NK-92 (cell line): ENCODE data around the gene CCDC85B.

Source experiments
- DNase-seq: peaks from one replicate; lab custom pipeline; 2025; ENCODE audit not compliant: unreplicated experiment; lab: John Stamatoyannopoulos, UW

CCDC85B gene

DNA sequence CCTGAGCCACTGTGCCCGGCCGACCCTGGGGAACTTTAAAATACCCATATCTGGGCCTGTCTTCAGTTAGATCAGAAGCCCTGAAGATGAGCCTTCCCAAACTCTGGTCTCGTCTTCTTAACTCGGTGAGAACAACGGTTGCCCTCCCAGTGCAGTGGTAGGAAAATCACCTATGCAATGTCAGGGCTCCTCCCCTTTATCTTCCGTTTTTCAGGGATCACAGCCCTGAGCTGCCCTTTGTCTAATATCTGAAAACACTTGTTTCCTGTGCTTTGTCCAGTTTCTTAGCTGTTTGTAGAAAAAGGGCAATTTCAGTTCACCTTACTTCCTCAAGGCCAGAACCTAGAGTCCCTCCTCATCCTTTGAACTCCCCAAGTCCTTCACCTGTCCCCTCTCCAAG lies 38.2 kb downstream of the CCDC85B start:
- no peak for DNase-seq

- DNase-seq, result no peak
Observed at GRCh38 chr11:65931773-65932557, 41.5 kb downstream of the CCDC85B start.

DNA sequence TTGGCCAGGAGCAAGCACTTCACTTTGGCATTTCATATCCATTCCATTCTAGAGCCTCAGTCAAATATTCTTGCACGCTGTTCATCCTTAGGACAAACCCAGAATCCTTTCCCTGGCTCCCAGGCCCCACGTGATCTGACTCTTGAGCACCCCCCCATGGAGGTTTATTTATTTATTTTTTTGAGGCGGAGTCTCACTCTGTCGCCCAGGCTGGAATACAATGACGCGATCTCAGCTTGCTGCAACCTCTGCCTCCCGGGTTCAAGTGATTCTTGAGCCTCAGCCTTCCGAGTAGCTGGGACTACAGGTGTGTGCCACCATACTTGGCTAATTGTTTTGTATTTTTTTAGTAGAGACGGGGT lies 42.1 kb downstream of the CCDC85B start:
- no peak for DNase-seq

DNA sequence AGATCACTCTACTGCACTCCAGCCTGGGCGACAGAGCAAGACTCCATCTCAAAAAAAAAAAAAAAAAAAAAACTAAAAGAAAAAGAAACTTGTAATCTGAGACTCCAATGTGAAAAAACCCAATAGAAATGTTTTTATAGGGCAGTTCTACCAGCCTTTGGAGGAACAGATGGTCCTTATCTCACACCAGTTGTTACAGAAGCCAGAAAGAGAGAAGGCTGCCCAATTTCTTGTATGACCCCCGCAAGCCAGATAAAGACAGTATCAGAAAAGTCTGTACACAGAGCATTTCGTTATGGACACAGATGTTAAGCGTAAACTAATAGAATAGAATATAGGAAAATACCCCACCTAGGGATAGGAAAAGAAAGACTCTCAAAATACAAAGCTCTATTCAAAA lies 43.5 kb downstream of the CCDC85B start:
- DNase-seq, result no peak

DNA sequence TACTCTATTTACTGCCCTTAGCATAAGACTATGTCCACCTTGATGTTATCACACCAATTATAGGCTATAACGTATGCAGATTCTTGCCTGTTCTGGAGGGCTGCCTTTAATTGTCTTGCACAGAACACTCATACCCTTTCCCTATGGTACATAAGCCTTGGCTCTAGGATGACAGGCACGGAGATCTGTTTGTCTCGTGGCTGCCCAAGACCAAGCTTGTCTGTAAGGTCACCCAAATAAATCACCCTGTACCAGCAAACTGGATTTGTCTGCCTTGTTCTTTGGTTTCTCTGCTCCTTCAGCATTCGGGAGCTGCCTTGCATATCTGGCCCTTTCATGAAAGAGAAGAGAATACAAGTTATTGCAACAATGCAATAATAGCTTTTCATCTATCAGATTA lies 47.3 kb downstream of the CCDC85B start:
- no peak for DNase-seq
